Measurements from ENCODE around the gene GPR137.

GPR137 gene

GRCh38 chr11:64269540-64270220 lies 16.0 kb upstream of the GPR137 start:
- H3K27me3 ChIP-seq (ENCODE audit: insufficient read depth, poor library complexity, severe bottlenecking): no peaks in the 10 kb centered on the region
- no peaks in the 10 kb centered on the region for H3K9me3 ChIP-seq (ENCODE audit: severe bottlenecking)
- peaks cover 19% of the 10 kb centered on the region for H3K4me1 ChIP-seq (ENCODE audit: insufficient read depth, poor library complexity, severe bottlenecking)
- DNase-seq (ENCODE audit: low spot score): peak; percentile 96
- peak overlapping the region; percentile 38 for H3K4me3 ChIP-seq (ENCODE audit: severe bottlenecking)
- peaks cover 16% of the 10 kb centered on the region for H3K36me3 ChIP-seq (ENCODE audit: low read depth)
- peak; percentile 77 for ATAC-seq (ENCODE audit: low read depth)
- no peak for TF ChIP-seq CTCF (IDR thresholded peaks at IDR 0.05; ENCODE audit: poor library complexity, severe bottlenecking)
- H3K27ac ChIP-seq (ENCODE audit: poor library complexity, severe bottlenecking): peak overlapping the region; percentile 92

DNA sequence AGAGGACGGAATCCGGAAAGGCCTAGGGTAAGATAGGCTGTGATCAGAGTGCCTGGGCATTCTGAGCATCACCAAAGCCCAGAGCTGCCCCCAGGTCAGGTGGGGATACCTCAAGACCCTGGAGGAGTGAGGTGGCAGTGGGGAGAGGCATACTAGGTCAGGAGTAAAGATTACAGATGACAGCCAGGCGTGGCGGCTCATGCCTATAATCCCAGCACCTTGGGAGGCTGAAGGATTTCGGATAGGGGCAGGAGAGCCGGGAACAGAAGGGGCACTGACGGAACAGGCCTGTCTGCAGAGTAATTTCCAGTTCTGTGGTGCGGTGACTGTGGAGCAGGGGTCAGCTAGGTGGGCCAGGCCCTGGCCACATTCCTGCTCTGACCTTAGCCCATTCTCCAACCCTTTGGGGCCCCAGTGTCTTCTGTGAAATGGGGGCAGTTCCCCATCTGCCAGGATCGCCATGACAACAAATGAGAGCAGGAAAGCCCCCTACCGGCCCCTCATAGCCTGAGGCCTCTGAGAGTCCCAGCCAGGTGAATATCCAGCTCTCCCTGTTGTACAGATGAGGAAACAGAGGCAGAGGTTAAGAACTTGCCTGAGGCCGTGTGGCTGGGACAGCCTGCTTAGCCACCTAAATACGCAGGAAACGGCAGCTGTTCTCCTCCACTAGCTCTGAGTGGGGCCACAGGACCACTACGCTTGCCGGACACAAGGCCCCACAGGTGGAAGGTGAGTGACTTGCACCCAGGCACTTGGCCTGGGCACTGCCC lies 10.4 kb upstream of the GPR137 start:
- DNase-seq (ENCODE audit: low spot score): no peak
- Histone ChIP-seq H3K27me3 (ENCODE audit: insufficient read depth, poor library complexity, severe bottlenecking) (no peaks in the 10 kb centered on the region), H3K27ac (ENCODE audit: poor library complexity, severe bottlenecking) (peak overlapping the region; percentile 86), H3K36me3 (ENCODE audit: low read depth) (peaks cover 21% of the 10 kb centered on the region), H3K4me3 (ENCODE audit: severe bottlenecking) (no peak overlapping the region), H3K4me1 (ENCODE audit: insufficient read depth, poor library complexity, severe bottlenecking) (peaks cover 18% of the 10 kb centered on the region), H3K9me3 (ENCODE audit: severe bottlenecking) (no peaks in the 10 kb centered on the region)
- ATAC-seq (ENCODE audit: low read depth): no peak
- no peak for TF ChIP-seq CTCF (IDR thresholded peaks at IDR 0.05; ENCODE audit: poor library complexity, severe bottlenecking)

- Histone ChIP-seq H3K36me3 (ENCODE audit: low read depth) (peaks cover 23% of the 10 kb centered on the region), H3K27me3 (ENCODE audit: insufficient read depth, poor library complexity, severe bottlenecking) (no peaks in the 10 kb centered on the region), H3K9me3 (ENCODE audit: severe bottlenecking) (no peaks in the 10 kb centered on the region), H3K4me3 (ENCODE audit: severe bottlenecking) (no peak overlapping the region), H3K4me1 (ENCODE audit: insufficient read depth, poor library complexity, severe bottlenecking) (peaks cover 18% of the 10 kb centered on the region), H3K27ac (ENCODE audit: poor library complexity, severe bottlenecking) (peak overlapping the region; percentile 86)
- no peak for TF ChIP-seq CTCF (IDR thresholded peaks at IDR 0.05; ENCODE audit: poor library complexity, severe bottlenecking)
- DNase-seq (ENCODE audit: low spot score) (no peak), ATAC-seq (ENCODE audit: low read depth) (no peak)
Observed at GRCh38 chr11:64275841-64276240, 9.8 kb upstream of the GPR137 start.

DNA sequence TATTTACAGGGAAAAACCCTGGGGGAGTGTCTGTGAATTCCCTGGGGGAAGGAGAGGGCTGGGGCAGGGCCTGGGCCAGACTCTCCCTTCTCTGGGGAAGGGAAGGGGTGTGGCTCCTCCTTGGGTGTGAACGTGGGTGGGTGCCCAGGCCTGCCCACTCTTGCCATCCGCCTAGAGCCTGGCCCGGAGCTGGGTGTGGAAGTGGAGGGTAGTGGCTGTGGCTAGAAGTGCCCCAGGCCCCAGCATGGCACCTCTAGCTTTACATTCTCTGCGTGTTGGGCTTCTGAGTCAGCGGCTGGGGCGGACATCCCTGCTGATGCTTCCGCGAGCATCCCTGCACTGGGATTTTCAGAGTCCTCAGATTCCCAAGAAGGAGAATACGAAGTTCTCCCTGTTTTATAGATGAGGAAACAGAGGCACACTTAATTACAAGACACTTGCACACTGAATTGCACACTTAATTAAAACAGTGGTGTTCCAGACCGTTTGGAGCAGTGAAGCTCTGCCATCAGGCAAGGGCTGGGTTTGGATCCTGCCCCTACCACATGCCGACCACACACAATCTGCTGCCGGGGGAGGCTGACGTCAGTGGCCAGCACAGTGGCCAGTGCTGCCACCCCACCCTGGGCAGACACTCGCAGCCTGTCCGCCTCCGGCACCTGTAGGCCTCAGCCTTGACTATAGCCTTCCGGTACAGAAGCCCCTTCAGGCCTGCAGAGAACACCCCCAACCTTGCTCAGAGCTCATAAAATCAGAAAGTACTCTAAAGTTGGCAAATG lies 8.8 kb upstream of the GPR137 start:
- peaks cover 17% of the 10 kb centered on the region for H3K4me1 ChIP-seq (ENCODE audit: insufficient read depth, poor library complexity, severe bottlenecking)
- H3K36me3 ChIP-seq (ENCODE audit: low read depth): peaks cover 33% of the 10 kb centered on the region
- H3K4me3 ChIP-seq (ENCODE audit: severe bottlenecking): no peak overlapping the region
- DNase-seq (ENCODE audit: low spot score) (peak; percentile 97), ATAC-seq (ENCODE audit: low read depth) (peak; percentile 99)
- no peaks in the 10 kb centered on the region for H3K27me3 ChIP-seq (ENCODE audit: insufficient read depth, poor library complexity, severe bottlenecking)
- no peaks in the 10 kb centered on the region for H3K9me3 ChIP-seq (ENCODE audit: severe bottlenecking)
- H3K27ac ChIP-seq (ENCODE audit: poor library complexity, severe bottlenecking): peak overlapping the region; percentile 86
- TF ChIP-seq CTCF (IDR thresholded peaks at IDR 0.05; ENCODE audit: poor library complexity, severe bottlenecking): no peak

Data from RWPE2 (cell line).